Endothelial cell of umbilical vein (primary cell): ENCODE measurements around the gene VWCE. TPM values are rescaled to one million over a fixed set of nuclear protein-coding genes. Genes with fewer than 3 reads are reported as not detected.
"Not testable (repeated sequence)": the region's sequence is repeated elsewhere in the genome, so short reads cannot be mapped to it uniquely, and the experiment has no call there.

ENCODE experiments used
- BruUV-seq: library from RNA; stranded (reverse); fragments of 400-500 nt; replicated peaks from 2 replicates; lab custom pipeline; 2021; lab: Mats Ljungman, UMichigan
- CTCF ChIA-PET: fragments of 300-600, 350-600 bp; sonication (Branson Sonifier 250); formaldehyde crosslinking; loops from one replicate; lab custom pipeline; 2021; ENCODE audit warnings: antibody characterized with exemption, inconsistent platforms; lab: Charles Lee
- POLR2A ChIA-PET: fragments of 300-600, 350-600 bp; sonication (Branson Sonifier 250); formaldehyde crosslinking; loops from one replicate; lab custom pipeline; 2021; ENCODE audit warnings: antibody characterized with exemption, inconsistent platforms; lab: Charles Lee
- DNase-seq: peaks from one replicate; pipeline ENCODE4 v3.0.0-alpha.2; 2011; ENCODE audit warnings: low read depth, low spot score
- FAIRE-seq: peaks from 2 replicates; lab custom pipeline; 2011; peaks lifted over from hg19 to GRCh38; lab: Jason Lieb, UNC
- H2AFZ ChIP-seq: 2 replicates; pipeline ENCODE4 v1.6.0; 2012; ENCODE audit warnings: low read depth, low read length, control low read depth, inconsistent platforms
- H3K27ac ChIP-seq: 2 replicates; pipeline ENCODE4 v1.5.1; 2011; ENCODE audit warnings: low read depth, mild to moderate bottlenecking, control low read depth, low read length, moderate library complexity; ENCODE audit not compliant: insufficient read depth
- H3K27me3 ChIP-seq, 2 experiments: 2 replicates each; pipeline versions ENCODE4 v1.6.0 to v1.6.1; 2011; ENCODE audit warnings: low read length in 2 of 2, mixed read lengths in 1 of 2; ENCODE audit not compliant: control insufficient read depth in 2 of 2, insufficient read depth in 2 of 2
- H3K36me3 ChIP-seq, 2 experiments: 2 replicates in 1 of 2; 3 replicates in 1 of 2; pipeline ENCODE4 v1.5.1; 2011; ENCODE audit warnings: low read length in 2 of 2, mild to moderate bottlenecking in 1 of 2, moderate library complexity in 1 of 2; ENCODE audit not compliant: control insufficient read depth in 2 of 2, insufficient read depth in 2 of 2; ENCODE audit errors: extremely low read depth in 1 of 2
- H3K4me1 ChIP-seq: 3 replicates; pipeline ENCODE4 v1.5.1; 2011; ENCODE audit warnings: mild to moderate bottlenecking, low read length; ENCODE audit not compliant: control insufficient read depth, insufficient read depth; ENCODE audit errors: extremely low read depth
- H3K4me2 ChIP-seq: 2 replicates; pipeline ENCODE4 v1.6.1; 2011; ENCODE audit warnings: low read length, control low read depth, mixed read lengths; ENCODE audit not compliant: insufficient read depth
- H3K4me3 ChIP-seq, 3 experiments: fragments of 200-600 bp in 1 of 3; sonication (generic), shearing (Covaris generic) in 1 of 3; replicated peaks in 1 of 3; 2 replicates each; pipeline ENCODE4 v1.5.1; 2011 to 2016; ENCODE audit warnings: control low read depth in 3 of 3, low read length in 3 of 3, mild to moderate bottlenecking in 2 of 3, inconsistent platforms in 1 of 3, low read depth in 1 of 3, moderate library complexity in 1 of 3; ENCODE audit not compliant: insufficient read depth in 1 of 3
- H3K79me2 ChIP-seq: 2 replicates; pipeline ENCODE4 v1.6.0; 2012; ENCODE audit warnings: low read length, inconsistent platforms; ENCODE audit not compliant: control insufficient read depth, insufficient read depth
- H3K9ac ChIP-seq: replicated peaks from 2 replicates; pipeline ENCODE3; 2011; ENCODE audit warnings: low read length, control low read depth; ENCODE audit not compliant: insufficient read depth; ENCODE audit errors: extremely low read depth
- H3K9me1 ChIP-seq: replicated peaks from 3 replicates; pipeline ENCODE4 v1.6.0; 2011; ENCODE audit warnings: mild to moderate bottlenecking, low read length; ENCODE audit not compliant: control insufficient read depth, insufficient read depth; ENCODE audit errors: extremely low read depth
- H3K9me3 ChIP-seq: replicated peaks from 2 replicates; pipeline ENCODE4 v1.5.1; 2012; ENCODE audit warnings: low read length, inconsistent platforms; ENCODE audit not compliant: control insufficient read depth, insufficient read depth
- H4K20me1 ChIP-seq: replicated peaks from 2 replicates; pipeline ENCODE3; 2011; ENCODE audit warnings: mild to moderate bottlenecking, low read length; ENCODE audit not compliant: control insufficient read depth, insufficient read depth; ENCODE audit errors: extremely low read depth
- dilution Hi-C: fragments of 300-500 bp; cut with MboI; formaldehyde crosslinking; loops from one replicate; pipeline ENCODE4 v1.15.0; 2019; ENCODE audit warnings: low sequenced_read_pairs; ENCODE audit not compliant: extremely low pct_ligation_motif_present
- intact Hi-C: fragments of 100-400 bp; cut with micrococcal nuclease; formaldehyde crosslinking; loops from one replicate; pipeline ENCODE4 v1.10.0; 2022
- polyA plus RNA-seq, 4 experiments: library from polyadenylated mRNA; depleted of rRNA in 3 of 4; stranded (reverse) in 3 of 4; unstranded in 1 of 4; fragments of >200 nt; gene quantifications; 2 replicates each; pipeline versions ENCODE4 v1.2.1 to v1.2.3, GENCODE V29; 2011 to 2012; ENCODE audit warnings: missing spikeins in 1 of 4
- total RNA-seq: library from RNA; stranded (reverse); gene quantifications from 2 replicates; pipeline ENCODE4 v1.2.3, GENCODE V29; 2021

VWCE gene
- total and polyA plus RNA-seq, 2 donors (not counting 3 experiments of a cell fraction or from before 2014, with no cell fraction given), result 6.5 to 14.4 TPM

GRCh38 chr11:61250796-61251765 is 44.0 kb downstream of the VWCE start:
- CTCF ChIA-PET, result interaction anchor here (1.7 to 5.6 kb wide), 3 partner anchors 11 to 421 kb away, joined by 3 to 81 read pairs (median 7); no protein-coding TSS in a partner anchor
- H3K27me3 ChIP-seq, dilution Hi-C loops, H3K27ac ChIP-seq, H3K9me3 ChIP-seq, BruUV-seq, H3K4me1 ChIP-seq, H4K20me1 ChIP-seq, H3K4me3 ChIP-seq, H3K79me2 ChIP-seq, H3K36me3 ChIP-seq, DNase-seq, H3K9me1 ChIP-seq, H3K4me2 ChIP-seq, H2AFZ ChIP-seq, H3K9ac ChIP-seq, FAIRE-seq: not testable (repeated sequence)
- intact Hi-C loops, result loop anchor here (10.0 kb wide), 1 partner anchor 84 kb away; the partner anchor contains the start of genes DDB1 and TKFC
- POLR2A ChIA-PET, result interaction anchor here (0.9 kb wide), 1 partner anchor 11 kb away, joined by 4 read pairs; no protein-coding TSS in a partner anchor

- dilution Hi-C loops, H3K4me3 ChIP-seq, H3K9me3 ChIP-seq, H3K27ac ChIP-seq, BruUV-seq, POLR2A ChIA-PET, H2AFZ ChIP-seq, intact Hi-C loops, H3K9ac ChIP-seq, H3K4me1 ChIP-seq, H3K27me3 ChIP-seq, CTCF ChIA-PET, H3K79me2 ChIP-seq, H3K4me2 ChIP-seq, H4K20me1 ChIP-seq, DNase-seq, H3K9me1 ChIP-seq, H3K36me3 ChIP-seq, FAIRE-seq: not testable (repeated sequence)
Measured at GRCh38 chr11:61249201-61249600, 45.9 kb downstream of the VWCE start.

- intact Hi-C loops, POLR2A ChIA-PET, H3K4me1 ChIP-seq, FAIRE-seq, CTCF ChIA-PET, H4K20me1 ChIP-seq, H2AFZ ChIP-seq, DNase-seq, H3K9ac ChIP-seq, H3K4me3 ChIP-seq, H3K4me2 ChIP-seq, BruUV-seq, H3K36me3 ChIP-seq, H3K27me3 ChIP-seq, dilution Hi-C loops, H3K27ac ChIP-seq, H3K9me3 ChIP-seq, H3K79me2 ChIP-seq, H3K9me1 ChIP-seq: not testable (repeated sequence)
Measured at GRCh38 chr11:61248071-61248470, 47.0 kb downstream of the VWCE start.
